NCI-H345 treated with DMSO at 0.1 percent for 48 hours (cell line): Measurements from ENCODE around the gene ROBO1.
"Not testable (repeated sequence)": the region's sequence is repeated elsewhere in the genome, so short reads cannot be mapped to it uniquely, and the experiment has no call there.

Experiments used
- DNase-seq: peaks from one replicate; lab custom pipeline; 2025; ENCODE audit not compliant: unreplicated experiment; lab: John Stamatoyannopoulos, UW

Gene ROBO1

DNA sequence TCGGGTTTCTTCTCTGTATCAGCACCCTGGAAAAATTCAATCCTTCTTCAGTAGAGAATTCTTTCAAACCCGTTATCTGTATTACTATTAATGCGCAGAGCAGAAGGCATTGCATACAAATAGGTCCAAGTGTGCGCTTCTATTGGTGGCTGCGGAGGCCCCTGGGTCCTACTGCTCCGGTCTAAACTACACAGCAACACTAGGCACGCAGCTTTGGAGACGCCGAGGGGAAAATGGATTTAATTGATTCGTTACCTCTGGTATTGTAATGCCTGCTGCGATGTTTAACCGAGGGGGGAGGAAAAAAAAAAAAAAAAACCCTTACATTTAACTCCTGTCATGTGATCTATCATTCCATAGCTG is at the start of gene ROBO1:
TSS of gene ROBO1 (minus strand) at position 94 of the 363 bp plus-strand sequence.
- DNase-seq, result no peak

DNA sequence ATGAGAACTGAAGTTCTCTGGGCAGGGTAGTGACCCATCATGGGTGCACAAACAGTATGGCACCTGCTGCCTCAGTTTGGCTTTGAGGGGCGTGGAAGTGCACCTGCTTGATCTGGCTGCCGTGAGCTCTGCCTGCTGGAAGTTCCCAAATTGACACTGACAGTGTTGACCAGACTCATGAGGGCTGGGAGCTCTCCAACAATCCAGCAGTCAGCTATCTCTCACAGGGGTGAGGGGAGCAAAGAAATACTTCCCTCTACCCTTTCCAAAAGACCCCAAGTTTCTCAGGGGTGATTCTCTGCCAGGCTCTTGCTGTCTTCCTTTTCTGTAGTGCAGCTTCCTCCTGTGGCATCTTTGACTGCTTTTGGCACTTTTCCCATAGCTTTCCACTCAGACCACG is 49.4 kb upstream of the ROBO1 start:
- DNase-seq, result no peak

DNA sequence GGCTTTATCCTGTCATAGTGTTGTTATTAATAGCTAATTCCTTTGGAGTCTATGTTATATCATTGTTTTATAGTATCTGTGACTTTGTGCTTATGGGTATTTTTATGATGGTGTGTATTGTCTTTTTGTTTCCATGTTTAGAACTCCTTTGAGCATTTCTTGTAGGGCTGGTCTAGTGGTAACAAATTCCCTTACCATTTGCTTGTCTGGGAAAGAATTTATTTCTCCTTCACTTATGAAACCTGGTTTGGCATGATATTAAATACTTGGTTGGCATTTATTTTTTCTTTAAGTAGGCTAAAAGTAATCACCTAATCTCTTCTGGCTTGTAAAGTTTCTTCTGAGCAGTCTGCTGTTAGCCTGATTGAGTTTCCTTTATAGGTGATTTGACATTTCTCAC is 47.7 kb upstream of the ROBO1 start:
- no peak for DNase-seq

DNA sequence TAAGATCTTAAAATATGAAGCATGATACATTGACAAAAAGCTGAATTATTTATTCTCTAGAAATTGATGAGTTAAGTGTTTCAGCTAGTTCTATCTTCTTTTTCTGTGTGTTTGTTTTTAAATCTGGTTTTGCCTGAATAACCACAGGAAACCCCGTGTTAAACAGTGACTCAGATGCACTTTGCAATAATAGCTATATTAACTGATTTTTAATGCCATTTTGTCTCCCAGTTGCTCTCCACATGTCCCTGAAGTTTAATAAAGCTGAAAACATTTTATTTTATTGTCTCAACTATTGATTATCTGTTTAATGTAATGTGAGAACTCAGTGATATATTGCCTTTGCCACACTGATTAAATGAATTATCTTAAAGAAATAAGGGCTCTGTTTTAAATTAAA is 42.8 kb upstream of the ROBO1 start:
- DNase-seq, result no peak

DNA sequence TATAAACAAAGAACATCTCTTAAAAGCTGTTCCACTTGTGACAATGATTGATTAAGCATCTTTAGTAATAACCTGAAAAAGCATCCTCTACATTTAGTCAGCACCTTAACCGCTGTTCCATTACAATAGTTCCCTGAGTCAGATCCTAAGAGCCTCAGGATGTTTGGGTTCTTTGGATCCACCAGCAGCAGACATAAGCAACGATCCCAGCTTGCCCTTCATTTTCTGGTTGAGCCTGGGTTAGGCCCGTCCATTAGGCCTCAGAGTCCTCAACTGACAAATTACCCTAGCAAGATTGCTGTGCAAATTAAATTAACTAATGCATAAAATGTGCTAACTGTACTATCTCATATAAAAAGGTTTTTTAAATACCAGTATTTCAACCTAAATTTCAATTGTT is 42.3 kb upstream of the ROBO1 start:
- no peak for DNase-seq

DNA sequence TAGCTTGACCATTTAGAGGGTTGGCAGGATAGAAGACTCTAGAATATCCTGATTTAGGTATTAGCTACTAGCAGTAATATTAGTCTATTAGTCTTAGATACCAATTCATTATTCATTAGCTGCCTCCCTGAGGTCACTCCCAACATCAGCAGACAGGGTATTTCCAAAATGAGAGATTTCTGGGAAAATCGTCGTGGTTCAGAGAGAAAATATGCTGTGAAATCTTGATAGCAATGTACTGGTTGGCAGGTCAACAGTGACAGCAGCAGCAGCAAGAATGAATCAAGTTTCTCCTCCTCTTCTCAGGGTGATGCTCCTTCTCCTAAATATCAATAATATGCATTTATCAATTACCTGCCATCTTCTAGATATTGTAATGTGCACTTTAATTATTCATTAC is 41.3 kb upstream of the ROBO1 start:
- DNase-seq, result no peak

DNA sequence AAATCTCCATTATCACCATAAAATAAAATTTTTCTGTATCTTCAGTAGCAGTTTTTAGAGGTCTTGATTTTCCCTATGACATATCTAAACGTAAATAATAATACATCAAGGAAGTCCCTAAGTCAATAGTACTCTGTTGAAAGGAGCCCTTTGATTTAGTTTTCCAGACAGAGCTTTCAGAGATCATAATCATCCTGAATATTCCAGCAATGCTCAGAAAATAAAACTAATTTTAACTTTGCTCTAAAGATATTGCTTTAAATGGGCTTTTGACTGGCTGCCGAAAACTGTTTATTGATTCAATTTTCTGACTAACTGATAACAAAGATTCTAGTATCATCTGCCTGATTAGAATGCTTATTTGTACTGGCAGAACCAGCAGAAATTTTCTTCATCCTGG is 40.7 kb upstream of the ROBO1 start:
- DNase-seq, result no peak

DNA sequence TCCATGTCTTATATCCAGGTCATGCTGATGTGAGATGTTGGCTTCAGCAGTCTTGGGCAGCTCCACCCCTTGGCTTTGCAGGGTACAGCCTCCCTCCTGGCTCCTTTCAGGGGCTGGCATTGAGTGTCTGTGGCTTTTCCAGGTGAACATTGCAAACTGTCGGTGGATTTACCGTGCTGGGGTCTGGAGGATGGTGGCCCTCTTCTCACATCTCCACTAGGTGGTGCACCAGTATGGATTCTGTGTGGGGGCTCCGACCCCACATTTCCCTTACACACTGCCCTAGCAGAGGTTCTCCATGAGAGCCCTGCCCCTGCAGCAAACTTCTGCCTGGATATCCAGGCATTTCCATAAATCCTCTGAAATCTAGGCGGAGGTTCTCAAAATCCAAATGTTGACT is 22.4 kb upstream of the ROBO1 start:
- DNase-seq, result not testable (repeated sequence)

DNA sequence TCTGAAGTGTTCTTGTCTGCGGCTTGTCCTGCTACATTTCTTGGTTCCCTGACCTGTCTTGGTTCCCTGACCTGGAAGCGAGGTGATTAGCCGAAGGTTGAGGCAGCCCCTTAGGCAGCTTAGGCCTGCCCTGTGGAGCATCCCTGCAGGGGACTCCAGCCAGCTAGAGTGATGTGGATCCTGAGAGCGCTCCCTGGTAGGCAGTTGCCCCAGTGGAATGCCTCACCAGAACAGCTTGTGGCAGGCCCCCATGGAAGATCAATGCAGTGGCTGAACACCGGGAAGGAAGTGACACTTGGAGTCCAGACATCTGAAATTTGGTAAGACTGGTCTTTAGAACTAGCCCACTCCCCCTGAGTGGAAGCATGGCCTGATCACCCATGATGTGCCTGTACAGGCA is 5.5 kb upstream of the ROBO1 start:
- no peak for DNase-seq

DNA sequence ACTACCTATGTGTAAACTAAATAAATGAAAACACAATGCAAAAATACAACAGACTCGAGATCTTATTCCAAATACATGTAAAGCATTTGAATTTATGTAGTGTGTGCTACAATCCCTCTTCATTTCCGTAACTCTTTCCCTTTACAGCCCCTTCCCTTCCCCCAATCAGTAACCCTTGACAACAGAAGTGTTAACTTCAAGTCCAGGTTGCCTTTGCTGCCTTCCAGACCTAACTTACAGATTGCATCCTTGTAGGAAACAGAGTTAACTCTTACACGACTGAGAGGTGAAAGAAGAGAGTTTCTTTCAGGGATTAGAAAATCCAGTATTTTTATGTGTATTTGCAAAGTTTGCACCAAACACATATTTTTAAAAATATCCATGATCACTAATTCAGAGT is 1.4 kb upstream of the ROBO1 start:
- DNase-seq, result no peak

DNA sequence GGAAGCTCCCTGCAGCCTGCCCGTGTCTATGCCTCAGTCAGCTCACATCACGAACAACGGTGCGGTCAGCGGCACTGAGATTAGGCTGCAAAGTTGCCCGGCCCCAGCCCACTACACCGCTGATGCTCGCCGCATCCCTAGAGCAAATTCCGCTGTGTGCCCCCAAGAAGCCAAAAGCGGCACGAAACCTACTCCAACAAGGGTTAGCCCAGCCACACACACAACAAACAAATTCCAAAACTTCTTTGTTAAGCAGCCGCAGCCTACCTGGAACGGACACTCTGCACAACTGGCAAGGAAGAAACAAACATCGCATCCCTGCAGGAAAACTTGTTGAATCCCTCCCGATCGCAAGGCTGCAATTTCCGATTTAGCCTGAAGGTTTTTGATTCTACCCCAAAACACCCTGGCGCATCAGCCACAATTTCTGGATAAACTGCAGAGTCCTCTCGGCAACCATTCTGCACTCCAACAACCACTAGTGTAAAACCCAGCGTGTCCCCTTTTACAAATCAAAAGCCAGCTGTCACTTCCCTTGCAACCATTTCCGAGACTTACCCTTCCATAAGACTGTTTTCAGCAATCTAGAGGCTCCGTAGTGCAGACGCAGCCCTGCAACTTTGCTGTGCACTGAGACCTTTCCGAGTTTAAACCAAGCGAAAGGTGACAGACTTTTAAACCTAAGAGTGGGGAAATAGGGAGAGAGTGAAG is 449 bp downstream of the ROBO1 start:
- DNase-seq, result no peak

DNA sequence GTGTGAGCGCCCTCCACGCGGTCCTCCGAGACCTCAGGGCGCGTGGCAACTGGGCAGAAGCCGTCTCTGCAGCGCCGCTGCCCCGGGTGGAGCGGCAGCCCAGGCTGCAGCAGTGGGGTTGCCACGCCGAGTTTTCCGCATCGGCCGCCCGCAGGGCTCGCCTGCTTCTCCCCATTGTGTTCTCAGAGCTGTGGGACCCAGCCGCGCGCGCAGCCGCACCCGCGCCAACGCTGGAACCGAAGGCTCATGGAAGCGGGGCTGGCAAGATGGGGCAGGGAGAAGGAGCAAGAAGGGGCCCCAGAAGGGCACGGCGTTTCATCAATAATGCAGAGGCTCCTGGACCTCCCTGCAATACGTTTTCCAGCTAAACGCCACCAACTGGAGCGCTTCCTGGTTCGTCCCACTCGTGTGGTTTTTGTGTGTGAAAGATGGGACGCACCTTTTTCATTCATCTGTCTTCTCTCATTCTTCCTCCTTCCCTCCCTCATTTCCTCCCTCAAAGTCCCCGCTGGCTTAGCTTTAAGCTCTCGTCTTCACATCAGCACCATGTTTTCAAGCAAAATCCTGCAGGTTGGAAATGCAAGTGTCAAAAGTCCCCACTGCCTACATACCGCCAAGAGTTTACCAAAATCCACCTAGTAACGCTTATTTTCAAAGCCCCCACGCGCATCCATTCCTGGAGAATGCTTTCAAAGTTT is 1.2 kb downstream of the ROBO1 start:
- no peak for DNase-seq

DNA sequence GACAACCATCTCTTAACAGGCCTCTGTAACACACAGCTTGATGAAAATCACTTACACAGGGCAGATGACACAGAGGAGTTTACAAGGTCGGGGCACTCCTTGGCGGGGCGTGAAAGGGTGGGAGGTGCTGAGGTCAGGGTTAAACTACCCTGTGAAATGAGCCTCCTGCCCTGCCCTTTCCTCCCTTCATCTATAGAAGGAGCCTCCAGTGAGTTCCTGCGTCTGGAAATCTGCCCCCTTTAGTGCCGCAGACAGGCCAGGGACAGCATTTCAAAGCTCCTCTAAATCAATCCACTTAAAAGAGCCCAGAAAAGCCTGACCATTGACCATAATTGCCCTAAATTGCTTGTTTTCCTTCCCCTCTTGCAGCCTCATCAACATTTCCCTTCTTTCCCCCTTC is 1.9 kb downstream of the ROBO1 start:
- no peak for DNase-seq

DNA sequence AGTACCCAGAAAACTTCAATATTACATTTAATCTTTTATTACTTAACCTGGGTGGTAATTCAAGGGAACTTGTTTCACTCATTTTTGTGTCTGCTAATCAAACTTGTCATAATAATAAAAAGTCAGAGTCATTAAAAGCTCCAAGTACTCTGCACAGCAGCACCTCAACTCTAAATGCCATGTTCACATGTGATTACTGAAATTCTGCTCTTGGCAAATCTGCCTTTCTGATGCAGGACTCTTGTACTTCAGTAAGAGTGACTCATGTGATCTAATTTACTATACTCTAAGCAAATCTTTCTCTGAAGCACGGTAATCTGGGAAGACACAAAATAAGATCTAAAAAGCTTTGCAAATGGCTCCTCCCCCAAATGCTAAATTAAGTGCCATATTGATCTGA is 6.4 kb downstream of the ROBO1 start:
- no peak for DNase-seq

DNA sequence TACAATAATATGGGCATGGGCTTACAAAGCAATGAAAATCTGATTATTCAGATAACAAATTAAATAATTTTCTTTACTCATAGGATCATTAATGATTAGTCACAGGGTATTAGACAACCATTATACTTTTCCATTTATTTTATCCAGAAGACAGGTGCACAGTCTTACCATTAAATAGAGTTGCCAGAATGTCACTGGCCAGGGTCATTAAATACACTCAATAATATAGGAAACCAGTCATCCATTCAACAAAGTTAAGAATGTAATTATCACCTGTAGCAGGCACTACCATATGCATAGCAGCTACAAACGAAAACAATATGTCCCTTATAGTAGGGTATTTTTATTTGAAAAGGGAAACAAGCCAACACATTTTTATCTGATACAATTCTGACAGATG is 16.1 kb downstream of the ROBO1 start:
- no peak for DNase-seq

DNA sequence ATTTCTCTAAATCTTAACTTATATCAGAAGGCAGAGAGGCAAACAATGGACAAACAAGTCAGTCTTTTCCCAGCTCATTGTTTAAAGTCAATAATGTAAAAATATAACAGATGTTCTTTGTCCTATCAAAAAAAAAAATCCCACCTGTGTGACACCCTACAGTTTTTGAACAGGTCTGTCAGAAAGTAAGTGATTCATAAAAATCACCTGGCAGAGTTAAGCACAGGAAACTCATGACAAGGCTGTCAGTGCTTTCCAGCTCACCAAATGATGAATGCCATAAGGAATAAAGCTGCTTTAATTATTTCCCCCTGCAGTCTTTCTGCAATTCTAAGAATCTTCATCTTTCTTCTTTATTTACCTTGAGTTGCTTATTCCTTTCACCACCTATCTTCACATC is 30.3 kb downstream of the ROBO1 start:
- DNase-seq, result no peak

DNA sequence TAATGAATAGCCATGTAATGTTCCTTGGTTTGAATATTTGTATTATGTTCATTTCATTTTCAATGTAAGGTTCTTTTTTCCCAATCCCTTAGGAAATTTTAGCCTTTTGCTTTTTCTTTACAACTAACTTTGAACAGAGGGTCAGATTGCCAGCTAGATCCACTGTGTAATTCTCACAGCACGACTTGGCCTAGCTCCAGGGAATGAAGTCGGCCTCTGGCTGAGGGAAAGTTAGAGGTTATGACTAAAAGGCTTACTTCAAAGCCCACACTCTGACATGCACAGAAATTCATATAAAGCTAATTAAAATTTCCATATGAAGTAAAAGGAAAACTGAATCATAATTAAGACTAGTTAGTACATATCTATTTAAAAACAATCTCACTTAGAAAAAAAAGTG is 38.7 kb downstream of the ROBO1 start:
- DNase-seq, result peak; percentile 6

DNA sequence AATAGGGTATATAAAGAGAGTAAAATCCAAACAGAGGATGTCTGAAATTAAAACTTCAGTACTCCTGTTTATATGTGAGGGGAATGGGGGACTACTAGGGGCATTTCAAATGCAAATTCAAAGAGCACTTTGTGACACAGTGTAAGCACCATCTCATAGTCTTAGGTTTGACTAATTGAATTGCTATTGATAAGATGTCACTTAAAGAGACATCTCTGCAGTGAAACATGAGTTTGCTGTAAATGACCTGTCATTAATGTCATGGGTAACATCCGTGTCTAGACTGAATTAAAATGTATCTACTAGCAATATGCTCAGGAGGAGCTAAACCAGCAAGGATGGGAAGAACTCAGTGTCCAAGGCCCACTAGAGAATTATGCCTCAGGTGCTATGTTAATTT is 41.0 kb downstream of the ROBO1 start:
- DNase-seq, result no peak

DNA sequence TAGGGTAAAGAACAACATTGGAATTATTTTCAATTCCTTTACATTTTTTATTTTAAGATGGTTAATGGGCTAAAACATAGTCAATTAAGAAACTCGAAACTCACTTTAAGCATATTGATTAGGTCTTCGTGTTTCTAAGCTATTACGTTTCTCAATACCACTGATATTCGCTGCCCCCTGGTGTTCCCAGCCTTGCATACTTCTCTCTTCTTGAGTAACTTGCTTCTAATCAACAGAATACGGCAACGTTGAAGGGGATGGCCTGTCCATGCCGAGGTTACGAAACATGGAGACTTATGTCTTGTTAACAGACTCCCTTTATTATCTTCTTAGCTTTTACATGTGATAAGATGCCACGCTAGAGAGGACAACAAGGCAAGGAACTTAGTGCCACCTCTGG is 43.6 kb downstream of the ROBO1 start:
- DNase-seq, result no peak

DNA sequence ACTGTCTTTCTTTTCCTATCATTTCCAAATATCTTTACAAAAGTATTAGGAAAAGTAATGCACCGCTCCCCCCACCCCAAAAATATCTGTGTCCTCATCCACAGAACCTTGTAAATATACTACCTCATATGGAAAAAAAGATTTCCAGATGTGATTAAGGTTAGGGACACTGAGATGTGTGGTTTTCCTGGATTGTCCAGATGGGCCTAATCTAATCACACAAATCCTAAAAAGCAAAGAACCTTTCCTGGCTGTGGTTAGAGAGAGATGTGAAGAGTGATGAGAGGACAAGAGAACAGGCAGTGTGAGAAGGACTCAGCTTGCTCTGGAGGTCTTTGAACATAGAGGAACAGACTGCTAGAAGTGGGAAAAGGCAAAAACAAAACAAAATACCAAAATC is 77.7 kb downstream of the ROBO1 start:
- DNase-seq, result no peak

DNA sequence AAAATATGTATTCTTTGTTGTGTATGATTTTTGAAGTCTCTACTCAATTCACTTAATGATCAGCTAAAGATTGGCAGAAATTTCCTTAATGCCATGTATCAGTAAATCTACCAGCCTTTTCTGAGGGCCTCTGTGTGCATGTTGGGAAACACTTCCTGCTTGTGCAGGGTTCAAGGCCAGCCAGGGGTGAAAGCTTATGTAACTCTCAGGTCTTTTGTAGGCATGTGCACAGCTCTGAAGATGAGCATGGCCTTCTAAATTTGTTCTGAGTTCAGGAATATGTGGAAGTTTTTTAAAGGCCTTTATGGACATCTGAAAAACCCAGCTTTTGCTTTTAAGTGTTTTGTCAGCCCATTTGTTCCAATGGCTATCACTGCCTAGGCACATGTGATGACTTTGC is 82.7 kb downstream of the ROBO1 start:
- no peak for DNase-seq

DNA sequence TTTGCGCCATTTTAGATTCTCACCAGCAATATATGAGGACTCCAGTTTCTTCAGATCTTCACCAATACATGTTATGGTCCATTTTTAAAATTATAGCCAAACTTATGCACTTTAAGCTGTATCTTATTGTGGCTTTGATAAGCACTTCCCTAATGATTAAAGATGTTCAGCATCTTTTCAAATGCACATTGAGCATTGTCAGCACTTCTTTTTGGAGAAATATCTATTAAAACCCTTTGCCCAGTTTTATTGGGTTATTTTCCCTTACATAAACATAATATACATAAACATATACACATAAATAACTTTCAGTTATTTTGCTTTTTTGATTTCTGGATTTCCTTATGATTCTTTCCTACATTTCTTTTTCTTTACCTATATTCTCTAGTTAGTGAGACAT is 83.8 kb downstream of the ROBO1 start:
- no peak for DNase-seq

DNA sequence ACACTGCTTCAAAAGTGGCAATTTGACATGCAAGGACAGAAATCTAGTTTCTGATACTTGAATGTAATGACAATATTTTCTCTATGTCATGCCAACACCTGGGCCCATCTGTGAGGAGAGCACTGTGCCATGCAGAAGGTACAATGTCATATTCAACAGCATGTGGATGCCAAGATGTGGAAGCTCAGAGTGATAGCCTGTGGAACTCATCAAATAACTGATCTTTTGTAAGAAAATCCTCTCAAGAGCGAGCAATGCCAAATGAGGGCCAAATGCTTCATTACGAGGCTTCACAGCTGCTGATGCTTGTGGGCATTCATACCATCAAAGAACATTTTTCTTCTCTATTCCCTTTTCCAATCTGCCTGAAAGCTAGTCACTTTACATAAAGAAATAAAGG is 95.1 kb downstream of the ROBO1 start:
- DNase-seq, result no peak
